Measurements from ENCODE around the gene RANBP9. TPM values are rescaled to one million over a fixed set of nuclear protein-coding genes. Genes with fewer than 3 reads are reported as not detected.

The RANBP9 gene
- total and polyA plus RNA-seq, 9 of the 15 experiments (the other 6 are each of a cell fraction or from before 2014, with no cell fraction given) = 27.5 to 130 (median 61.5) TPM

GRCh38 chr6:13574571-13575376, 136.9 kb downstream of the RANBP9 start, which contains the start of gene SIRT5 (continued):
- TF ChIP-seq NR2F6 (CRISPR knock-in tag; IDR thresholded peaks at IDR 0.05) (peak; percentile 59; the same call in 1 of the 2 replicates), ZNF217 (CRISPR knock-in tag; IDR thresholded peaks at IDR 0.05) (no peak), ELF1 (tag; IDR thresholded peaks at IDR 0.05) (peak; percentile 73), ZBTB2 (IDR thresholded peaks at IDR 0.05) (peak; percentile 36; the same call in 1 of the 2 replicates), PREB (CRISPR knock-in tag; IDR thresholded peaks at IDR 0.05) (no peak), JUN (IDR thresholded peaks at IDR 0.05; ENCODE audit: borderline replicate concordance, low read depth, low read length) (peak; percentile 39; the same call in 1 of the 2 replicates), JUN (CRISPR knock-in tag; IDR thresholded peaks at IDR 0.05; ENCODE audit: borderline replicate concordance) (no peak), ZNF408 (CRISPR knock-in tag; IDR thresholded peaks at IDR 0.05; ENCODE audit: low read depth) (no peak), MCM7 (IDR thresholded peaks at IDR 0.05) (no peak), RB1 (IDR thresholded peaks at IDR 0.05; ENCODE audit: low read depth) (peak; percentile 4), RBM22 (IDR thresholded peaks at IDR 0.05; ENCODE audit: low read depth, low read length, poor library complexity, severe bottlenecking) (peak; percentile 50), FOXA3 (CRISPR knock-in tag; conservative IDR thresholded peaks at IDR 0.05 in 1 of 2, IDR thresholded peaks at IDR 0.05 in 1 of 2) (peak in 1 of 2 experiments; percentile 12; a peak in 1 of 4 replicates), STAG1 (CRISPR knock-in tag; IDR thresholded peaks at IDR 0.05; ENCODE audit: borderline replicate concordance) (no peak), RFX5 (IDR thresholded peaks at IDR 0.05; ENCODE audit: low read depth, low read length) (no peak), FOXK2 (conservative IDR thresholded peaks at IDR 0.05 in 1 of 2, IDR thresholded peaks at IDR 0.05 in 1 of 2; ENCODE audit: low read depth in 2 of 2) (peak; percentile 46 to 58; a peak in 3 of 4 replicates), THAP7 (CRISPR knock-in tag; IDR thresholded peaks at IDR 0.05) (no peak), SIX5 (IDR thresholded peaks at IDR 0.05; ENCODE audit: borderline replicate concordance in 1 of 2, insufficient read depth in 1 of 2, low read depth in 1 of 2, low read length in 2 of 2) (no peak), PTTG1 (tag; IDR thresholded peaks at IDR 0.05; ENCODE audit: low read depth) (no peak), CEBPZ (IDR thresholded peaks at IDR 0.05; ENCODE audit: borderline replicate concordance, low read depth, low read length) (no peak), ATF1 (CRISPR knock-in tag; IDR thresholded peaks at IDR 0.05) (no peak), ATF1 (tag; IDR thresholded peaks at IDR 0.05) (peak; percentile 74)

All from K562 (cell line).